ENCODE results near the gene PFKL.

PFKL gene

DNA sequence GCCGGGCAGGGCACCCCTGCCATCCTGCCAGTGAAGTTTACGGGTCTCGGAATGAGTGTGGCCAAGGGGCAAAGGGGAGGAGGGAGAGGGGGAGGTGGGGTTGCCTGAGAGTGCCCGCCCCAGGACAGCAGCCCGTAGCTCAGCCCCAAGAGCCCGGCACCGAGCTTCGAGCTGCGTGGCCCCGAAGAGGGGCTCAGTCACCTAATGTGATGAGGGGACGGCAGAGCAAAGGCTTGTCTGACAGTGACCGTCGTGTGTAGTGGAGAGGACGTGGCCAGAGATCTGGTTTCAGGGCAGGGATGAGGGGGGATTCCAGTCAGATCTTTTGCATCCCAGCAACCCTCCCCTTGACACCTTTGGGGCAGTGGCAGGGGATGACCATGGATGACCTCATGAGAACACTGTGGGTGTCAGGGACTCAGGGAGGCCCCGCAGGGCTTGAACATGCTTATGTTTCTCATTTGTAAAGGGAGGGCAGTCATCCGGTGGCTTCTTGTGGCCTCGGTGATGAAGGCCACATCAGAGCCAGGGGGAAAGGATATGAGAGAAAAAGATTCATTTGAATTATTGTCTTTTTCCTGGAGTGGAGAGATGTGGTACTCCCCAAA, 52.5 kb downstream of the PFKL start:
- no peak overlapping the region for H3K4me3 ChIP-seq (ENCODE audit: low read depth, low read length)
- DNase-seq (ENCODE audit: low read depth), result no peak
- TF ChIP-seq, protein P1, sequence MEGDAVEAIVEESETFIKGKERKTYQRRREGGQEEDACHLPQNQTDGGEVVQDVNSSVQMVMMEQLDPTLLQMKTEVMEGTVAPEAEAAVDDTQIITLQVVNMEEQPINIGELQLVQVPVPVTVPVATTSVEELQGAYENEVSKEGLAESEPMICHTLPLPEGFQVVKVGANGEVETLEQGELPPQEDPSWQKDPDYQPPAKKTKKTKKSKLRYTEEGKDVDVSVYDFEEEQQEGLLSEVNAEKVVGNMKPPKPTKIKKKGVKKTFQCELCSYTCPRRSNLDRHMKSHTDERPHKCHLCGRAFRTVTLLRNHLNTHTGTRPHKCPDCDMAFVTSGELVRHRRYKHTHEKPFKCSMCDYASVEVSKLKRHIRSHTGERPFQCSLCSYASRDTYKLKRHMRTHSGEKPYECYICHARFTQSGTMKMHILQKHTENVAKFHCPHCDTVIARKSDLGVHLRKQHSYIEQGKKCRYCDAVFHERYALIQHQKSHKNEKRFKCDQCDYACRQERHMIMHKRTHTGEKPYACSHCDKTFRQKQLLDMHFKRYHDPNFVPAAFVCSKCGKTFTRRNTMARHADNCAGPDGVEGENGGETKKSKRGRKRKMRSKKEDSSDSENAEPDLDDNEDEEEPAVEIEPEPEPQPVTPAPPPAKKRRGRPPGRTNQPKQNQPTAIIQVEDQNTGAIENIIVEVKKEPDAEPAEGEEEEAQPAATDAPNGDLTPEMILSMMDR (IDR thresholded peaks at IDR 0.05; ENCODE audit: control insufficient read depth, extremely low read depth, insufficient read depth), result no peak

GRCh38 chr21:44353191-44353970, 53.5 kb downstream of the PFKL start, which contains the start of gene TRPM2:
TRPM2 (plus strand) TSS chr21:44353621; CDS start chr21:44353701, 80 bp downstream.
- DNase-seq (ENCODE audit: low read depth), result no peak
- H3K4me3 ChIP-seq (ENCODE audit: low read depth, low read length), result no peak within 1 kb of the TSS
- TF ChIP-seq, protein P1 (IDR thresholded peaks at IDR 0.05; ENCODE audit: control insufficient read depth, extremely low read depth, insufficient read depth), result no peak

GRCh38 chr21:44354001-44354405, 54.1 kb downstream of the PFKL start:
- TF ChIP-seq, protein P1 (IDR thresholded peaks at IDR 0.05; ENCODE audit: control insufficient read depth, extremely low read depth, insufficient read depth), result no peak
- DNase-seq (ENCODE audit: low read depth), result no peak
- H3K4me3 ChIP-seq (ENCODE audit: low read depth, low read length), result no peak overlapping the region

DNA sequence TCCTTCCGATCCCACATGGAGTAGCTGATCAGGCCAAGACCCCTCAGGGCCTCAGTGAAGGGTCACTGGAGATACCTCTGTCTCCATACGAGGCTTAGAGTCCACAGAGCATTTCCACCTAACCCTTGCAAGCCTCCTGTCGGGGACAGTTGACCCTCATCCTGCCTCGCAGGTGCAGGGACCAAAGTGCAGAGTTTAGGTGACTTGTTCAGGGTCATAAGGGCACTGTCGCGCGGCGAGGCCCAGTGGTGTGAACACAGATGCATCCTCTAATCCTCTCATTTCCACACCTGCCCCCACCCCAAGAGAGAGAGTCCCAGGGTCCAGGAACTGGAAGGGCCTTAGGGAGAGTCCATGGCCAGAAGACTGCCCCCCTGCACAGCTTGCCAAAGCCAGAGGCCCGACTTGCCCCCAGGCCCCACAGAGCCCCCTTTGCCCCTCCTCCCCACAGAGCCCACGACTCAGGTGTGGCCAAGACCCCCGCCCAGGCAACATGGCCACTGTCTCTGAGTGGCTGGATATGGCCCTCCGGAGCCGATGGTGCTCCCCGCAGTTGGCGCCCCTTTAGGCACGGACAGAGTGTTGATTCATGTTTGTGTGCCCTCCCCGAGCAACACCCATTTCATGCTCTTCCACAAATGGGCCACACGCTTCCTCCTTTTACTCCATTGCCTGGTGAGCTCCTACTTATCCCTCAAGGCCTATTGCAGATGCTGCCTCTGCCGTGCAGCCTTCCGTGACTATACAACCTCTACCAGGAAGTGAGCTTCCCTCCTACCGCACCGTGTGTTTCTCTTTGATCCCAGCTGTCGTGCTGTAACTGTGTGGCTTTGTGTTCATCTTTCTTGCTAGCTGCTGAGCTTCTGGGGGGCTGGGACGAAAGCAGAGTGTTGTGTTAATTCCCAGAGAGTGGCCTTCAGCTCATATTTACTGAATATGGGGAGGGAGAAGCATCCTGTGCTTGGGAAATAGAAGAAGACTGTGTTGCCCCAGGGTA, 55.2 kb downstream of the PFKL start:
- TF ChIP-seq, protein P1 (IDR thresholded peaks at IDR 0.05; ENCODE audit: control insufficient read depth, extremely low read depth, insufficient read depth), result no peak
- no peak for DNase-seq (ENCODE audit: low read depth)
- no peak overlapping the region for H3K4me3 ChIP-seq (ENCODE audit: low read depth, low read length)

DNA sequence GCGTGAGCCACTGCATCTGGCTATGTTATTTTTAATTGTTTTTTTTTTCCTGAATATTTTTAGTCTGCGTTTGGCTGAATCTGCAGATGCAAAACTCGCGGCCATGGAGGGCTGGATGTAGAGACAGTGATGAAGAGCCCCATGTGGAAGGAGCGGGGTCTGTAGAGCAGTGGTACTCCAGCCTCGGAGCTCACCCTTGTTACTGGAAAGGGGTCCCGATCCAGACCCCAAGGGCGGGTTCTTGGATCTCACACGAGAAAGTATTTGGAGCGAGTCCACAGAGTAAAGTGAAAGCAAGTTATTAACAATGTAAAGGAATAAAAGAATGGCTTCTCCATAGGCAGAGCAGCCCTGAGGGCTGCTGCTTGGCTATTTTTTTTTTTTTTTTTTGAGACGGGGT, 56.3 kb downstream of the PFKL start:
- TF ChIP-seq, protein P1 (IDR thresholded peaks at IDR 0.05; ENCODE audit: control insufficient read depth, extremely low read depth, insufficient read depth), result no peak
- H3K4me3 ChIP-seq (ENCODE audit: low read depth, low read length), result no peak overlapping the region
- no peak for DNase-seq (ENCODE audit: low read depth)

DNA sequence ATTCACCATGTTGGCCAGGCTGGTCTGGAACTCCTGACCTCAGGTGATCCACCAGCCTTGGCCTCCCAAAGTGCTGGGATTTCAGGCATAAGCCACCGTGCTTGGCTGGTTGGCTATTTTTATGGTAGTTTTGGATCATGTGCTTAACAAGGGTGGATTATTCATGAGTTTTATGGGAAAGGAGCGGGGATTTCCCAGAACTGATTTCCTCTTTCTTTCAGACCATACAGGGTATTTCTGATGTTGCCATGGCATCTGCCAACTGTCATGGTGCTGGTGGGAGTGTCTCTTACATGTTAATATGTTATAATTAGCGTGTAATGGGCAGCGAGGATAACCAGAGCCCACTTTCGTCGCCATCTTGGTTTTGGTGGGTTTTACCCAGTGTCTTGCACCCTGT, 56.8 kb downstream of the PFKL start:
- H3K4me3 ChIP-seq (ENCODE audit: low read depth, low read length), result no peak overlapping the region
- DNase-seq (ENCODE audit: low read depth), result no peak
- TF ChIP-seq, protein P1 (IDR thresholded peaks at IDR 0.05; ENCODE audit: control insufficient read depth, extremely low read depth, insufficient read depth), result no peak
